ENCODE measurements around the gene DAP. TPM values are rescaled to one million over a fixed set of nuclear protein-coding genes. Genes with fewer than 3 reads are reported as not detected.
"Not testable (repeated sequence)": the region's sequence is repeated elsewhere in the genome, so short reads cannot be mapped to it uniquely, and the experiment has no call there.

Gene DAP
- total RNA-seq, 1 experiment from 2014 or later: 106 TPM

DNA sequence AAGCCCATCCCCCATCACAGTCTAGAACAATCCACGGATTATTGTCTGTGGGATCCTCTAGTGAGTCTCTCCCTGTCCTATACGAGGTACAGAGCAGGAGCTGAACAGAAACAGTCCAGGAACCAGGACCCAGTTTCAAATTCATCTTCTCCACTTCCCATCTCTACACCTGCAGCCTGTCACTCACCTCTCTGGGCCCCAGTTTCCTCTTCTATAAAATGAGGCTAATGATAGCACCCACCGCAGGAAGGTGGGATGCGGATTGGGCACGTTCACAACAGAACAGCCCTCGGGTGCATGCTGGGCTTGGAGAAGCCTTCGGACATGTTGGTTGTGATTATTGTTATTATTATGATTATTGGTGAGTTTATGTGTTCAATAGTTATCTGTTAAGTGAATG, 118.7 kb downstream of the DAP start:
- TF ChIP-seq, protein P1, sequence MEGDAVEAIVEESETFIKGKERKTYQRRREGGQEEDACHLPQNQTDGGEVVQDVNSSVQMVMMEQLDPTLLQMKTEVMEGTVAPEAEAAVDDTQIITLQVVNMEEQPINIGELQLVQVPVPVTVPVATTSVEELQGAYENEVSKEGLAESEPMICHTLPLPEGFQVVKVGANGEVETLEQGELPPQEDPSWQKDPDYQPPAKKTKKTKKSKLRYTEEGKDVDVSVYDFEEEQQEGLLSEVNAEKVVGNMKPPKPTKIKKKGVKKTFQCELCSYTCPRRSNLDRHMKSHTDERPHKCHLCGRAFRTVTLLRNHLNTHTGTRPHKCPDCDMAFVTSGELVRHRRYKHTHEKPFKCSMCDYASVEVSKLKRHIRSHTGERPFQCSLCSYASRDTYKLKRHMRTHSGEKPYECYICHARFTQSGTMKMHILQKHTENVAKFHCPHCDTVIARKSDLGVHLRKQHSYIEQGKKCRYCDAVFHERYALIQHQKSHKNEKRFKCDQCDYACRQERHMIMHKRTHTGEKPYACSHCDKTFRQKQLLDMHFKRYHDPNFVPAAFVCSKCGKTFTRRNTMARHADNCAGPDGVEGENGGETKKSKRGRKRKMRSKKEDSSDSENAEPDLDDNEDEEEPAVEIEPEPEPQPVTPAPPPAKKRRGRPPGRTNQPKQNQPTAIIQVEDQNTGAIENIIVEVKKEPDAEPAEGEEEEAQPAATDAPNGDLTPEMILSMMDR (conservative IDR thresholded peaks at IDR 0.05; ENCODE audit: low read depth, low read length): no peak
- TF ChIP-seq EZH2 (IDR thresholded peaks at IDR 0.05; ENCODE audit: low read length, unreplicated experiment) (no peak), EZH2phosphoT487 (IDR thresholded peaks at IDR 0.05; ENCODE audit: borderline replicate concordance, low read length) (no peak)
- BruUV-seq (replicated peaks): no TSS peak

DNA sequence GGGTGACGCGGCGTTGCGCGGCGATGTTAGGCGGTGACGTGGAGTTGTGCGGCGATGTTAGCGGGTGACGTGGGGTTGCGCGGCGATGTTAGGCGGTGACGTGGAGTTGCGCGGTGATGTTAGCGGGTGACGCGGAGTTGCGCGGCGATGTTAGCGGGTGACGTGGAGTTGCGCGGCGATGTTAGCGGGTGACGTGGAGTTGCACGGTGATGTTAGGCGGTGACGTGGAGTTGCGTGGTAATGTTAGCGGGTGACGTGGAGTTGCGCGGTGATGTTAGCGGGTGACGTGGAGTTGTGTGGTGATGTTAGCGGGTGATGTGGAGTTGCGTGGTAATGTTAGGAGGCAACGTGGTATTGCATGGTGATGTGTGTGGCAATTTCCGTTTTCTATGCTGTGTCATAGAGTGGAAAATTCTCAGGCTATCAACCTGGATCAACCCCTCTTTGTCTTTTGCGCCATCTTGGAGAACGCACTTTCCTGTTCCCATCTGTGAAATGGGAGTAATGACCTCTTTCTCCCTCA, 121.1 kb downstream of the DAP start:
- H3K4me3 ChIP-seq (ENCODE audit: low read length): no peak overlapping the region
- BruUV-seq (replicated peaks): no TSS peak
- POLR2A ChIA-PET (ENCODE audit: unreplicated experiment): no interaction called here
- H3K9me2 ChIP-seq (replicated peaks; ENCODE audit: low read length): no peaks in the 10 kb centered on the region
- peaks cover 11% of the 10 kb centered on the region for H3K4me1 ChIP-seq (ENCODE audit: insufficient read depth, low read length)
- TF ChIP-seq, protein P1 (conservative IDR thresholded peaks at IDR 0.05; ENCODE audit: low read depth, low read length): no peak
- TF ChIP-seq EZH2phosphoT487 (IDR thresholded peaks at IDR 0.05; ENCODE audit: borderline replicate concordance, low read length) (no peak), EZH2 (IDR thresholded peaks at IDR 0.05; ENCODE audit: low read length, unreplicated experiment) (no peak)
- no peak overlapping the region for H3K9ac ChIP-seq (ENCODE audit: low read length)
- no peak overlapping the region for H3K4me2 ChIP-seq (ENCODE audit: low read length)
- CTCF ChIA-PET: no interaction called here
- no peaks in the 10 kb centered on the region for H3F3A ChIP-seq (ENCODE audit: low read length, unreplicated experiment)
- no peaks in the 10 kb centered on the region for H3K9me3 ChIP-seq (ENCODE audit: low read length)
- no peaks in the 10 kb centered on the region for H3K27me3 ChIP-seq (ENCODE audit: low read length)
- H3K79me2 ChIP-seq (ENCODE audit: low read length): no peaks in the 10 kb centered on the region
- intact Hi-C loops (cut with micrococcal nuclease): no loop called here
- ATAC-seq: no peak
- H4K20me1 ChIP-seq (ENCODE audit: low read length): no peaks in the 10 kb centered on the region
- H3K36me3 ChIP-seq (ENCODE audit: low read depth, low read length): peaks cover 12% of the 10 kb centered on the region; the same call in 1 of the 2 replicates
- no peak overlapping the region for H3K27ac ChIP-seq (ENCODE audit: low read length)
- no peak for DNase-seq
- H2AFZ ChIP-seq (ENCODE audit: low read length): no peak overlapping the region

More for the DNA sequence above, 118.7 kb downstream of the DAP start:
- ATAC-seq (no peak), DNase-seq (no peak)
- Histone ChIP-seq H2AFZ (ENCODE audit: low read length) (no peak overlapping the region), H3K27ac (ENCODE audit: low read length) (no peak overlapping the region), H3K9ac (ENCODE audit: low read length) (no peak overlapping the region), H3F3A (ENCODE audit: low read length, unreplicated experiment) (no peaks in the 10 kb centered on the region), H3K4me1 (ENCODE audit: insufficient read depth, low read length) (no peaks in the 10 kb centered on the region), H4K20me1 (ENCODE audit: low read length) (no peaks in the 10 kb centered on the region), H3K79me2 (ENCODE audit: low read length) (no peaks in the 10 kb centered on the region), H3K4me2 (ENCODE audit: low read length) (no peak overlapping the region), H3K4me3 (ENCODE audit: low read length) (no peak overlapping the region), H3K36me3 (ENCODE audit: low read depth, low read length) (peaks cover 12% of the 10 kb centered on the region; the same call in 1 of the 2 replicates), H3K9me2 (replicated peaks; ENCODE audit: low read length) (no peaks in the 10 kb centered on the region), H3K9me3 (ENCODE audit: low read length) (no peaks in the 10 kb centered on the region), H3K27me3 (ENCODE audit: low read length) (no peaks in the 10 kb centered on the region)
- ChIA-PET POLR2A (ENCODE audit: unreplicated experiment) (no interaction called here), CTCF (no interaction called here)
- intact Hi-C loops (cut with micrococcal nuclease): no loop called here

DNA sequence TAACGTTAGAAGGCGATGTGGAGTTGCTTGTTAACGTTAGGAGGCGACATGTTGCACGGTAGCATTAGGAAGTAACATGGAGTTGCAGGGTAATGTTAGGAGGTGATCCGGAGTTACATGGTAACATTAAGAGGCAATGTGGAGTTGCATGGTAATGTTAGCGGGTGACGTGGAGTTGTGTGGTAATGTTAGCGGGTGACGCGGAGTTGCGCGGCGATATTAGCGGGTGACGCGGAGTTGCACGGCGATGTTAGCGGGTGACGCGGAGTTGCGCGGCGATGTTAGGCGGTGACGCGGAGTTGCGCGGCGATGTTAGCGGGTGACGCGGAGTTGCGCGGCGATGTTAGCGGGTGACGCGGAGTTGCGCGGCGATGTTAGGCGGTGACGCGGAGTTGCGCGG, 122.3 kb downstream of the DAP start:
- H2AFZ ChIP-seq (ENCODE audit: low read length); H3F3A ChIP-seq (ENCODE audit: low read length, unreplicated experiment); CTCF ChIA-PET; BruUV-seq (replicated peaks); H3K27ac ChIP-seq (ENCODE audit: low read length); H3K9ac ChIP-seq (ENCODE audit: low read length); POLR2A ChIA-PET (ENCODE audit: unreplicated experiment); H3K9me2 ChIP-seq (replicated peaks; ENCODE audit: low read length); H3K9me3 ChIP-seq (ENCODE audit: low read length); H3K4me2 ChIP-seq (ENCODE audit: low read length); DNase-seq; H4K20me1 ChIP-seq (ENCODE audit: low read length); H3K79me2 ChIP-seq (ENCODE audit: low read length); intact Hi-C loops (cut with micrococcal nuclease); ATAC-seq; H3K4me3 ChIP-seq (ENCODE audit: low read length); H3K27me3 ChIP-seq (ENCODE audit: low read length): not testable (repeated sequence)
- Histone ChIP-seq H3K36me3 (ENCODE audit: low read depth, low read length) (peaks cover 12% of the 10 kb centered on the region; the same call in 1 of the 2 replicates), H3K4me1 (ENCODE audit: insufficient read depth, low read length) (peaks cover 13% of the 10 kb centered on the region)

All from PC-3 (cell line).